GM13977 (cell line): ENCODE measurements around the gene CDK7.

Experiments used
- DNase-seq: peaks from one replicate; pipeline ENCODE4 v3.0.0; 2012; ENCODE audit warnings: low spot score
- CTCF ChIP-seq: IDR thresholded peaks from 2 replicates; pipeline ENCODE4 v1.5.1; 2012; ENCODE audit warnings: mild to moderate bottlenecking, control low read depth; ENCODE audit not compliant: insufficient read depth; ENCODE audit errors: extremely low read depth, missing control alignments
- in situ Hi-C: fragments of 300-500 bp; cut with MboI; formaldehyde crosslinking; loops from one replicate; pipeline ENCODE4 v1.12.0; 2022; ENCODE audit warnings: low sequenced_read_pairs, low pct_unique_long_range_greater_than_20kb, mixed read lengths, inconsistent platforms; ENCODE audit not compliant: unreplicated experiment

Gene CDK7

GRCh38 chr5:69234457-69235268, at the start of gene CDK7:
TSS of gene CDK7 (plus strand) at chr5:69234886. CDS start at chr5:69234976, 90 bp downstream.
- in situ Hi-C loops, result no loop called here
- TF ChIP-seq CTCF, result no peak
- DNase-seq, result peak; percentile 90

- DNase-seq, result no peak
- no peak for TF ChIP-seq CTCF
- in situ Hi-C loops, result no loop called here
Observed at GRCh38 chr5:69187342-69187741, 47.3 kb upstream of the CDK7 start.

- TF ChIP-seq CTCF, result no peak
- in situ Hi-C loops, result no loop called here
- DNase-seq, result peak; percentile 27
Observed at GRCh38 chr5:69188811-69189161, 45.9 kb upstream of the CDK7 start.

GRCh38 chr5:69189162-69190086, 45.3 kb upstream of the CDK7 start, which contains the start of gene CENPH:
TSS of gene CENPH (plus strand) at chr5:69189583. CDS start at chr5:69189635, 52 bp downstream.
- in situ Hi-C loops, result no loop called here
- DNase-seq, result peak; percentile 92
- TF ChIP-seq CTCF, result no peak

- TF ChIP-seq CTCF, result no peak
- no peak for DNase-seq
- in situ Hi-C loops, result no loop called here
Observed at GRCh38 chr5:69202497-69202896, 32.2 kb upstream of the CDK7 start.

- DNase-seq, result no peak
- in situ Hi-C loops, result no loop called here
- TF ChIP-seq CTCF, result no peak
Observed at GRCh38 chr5:69206528-69207190, 28.0 kb upstream of the CDK7 start.
